Femur (tissue), 1 donor: ENCODE measurements around the gene TBC1D10B.

Experiments used
- DNase-seq: peaks from one replicate; pipeline ENCODE4 v3.0.0-alpha.2; 2017

TBC1D10B gene

GRCh38 chr16:30372725-30373124 is 2.4 kb upstream of the TBC1D10B start:
- DNase-seq = peak; percentile 27

- DNase-seq = peak; percentile 80
These were observed 1.9 kb upstream of the TBC1D10B start for GRCh38 chr16:30372038-30372712.

- no peak for DNase-seq
These were observed 1.0 kb upstream of the TBC1D10B start for GRCh38 chr16:30371248-30371816.

GRCh38 chr16:30369938-30370455 is 297 bp downstream of the TBC1D10B start:
- no peak for DNase-seq

GRCh38 chr16:30369091-30369937 is 980 bp downstream of the TBC1D10B start:
- peak; percentile 45 for DNase-seq

- DNase-seq = no peak
These were observed 1.6 kb downstream of the TBC1D10B start for GRCh38 chr16:30368792-30369090.

GRCh38 chr16:30368122-30368791 is 2.0 kb downstream of the TBC1D10B start:
- peak; percentile 33 for DNase-seq

GRCh38 chr16:30367349-30368009 is 2.8 kb downstream of the TBC1D10B start:
- DNase-seq = no peak

GRCh38 chr16:30366511-30366910 is 3.8 kb downstream of the TBC1D10B start:
- DNase-seq = no peak

GRCh38 chr16:30365200-30365599 is 5.1 kb downstream of the TBC1D10B start:
- DNase-seq = no peak

- DNase-seq = no peak
These were observed 9.1 kb downstream of the TBC1D10B start for GRCh38 chr16:30361180-30361579.

GRCh38 chr16:30359871-30360170 is 10.5 kb downstream of the TBC1D10B start:
- DNase-seq = no peak

- DNase-seq = no peak
These were observed 11.1 kb downstream of the TBC1D10B start for GRCh38 chr16:30358990-30359870.

- DNase-seq = no peak
These were observed 11.7 kb downstream of the TBC1D10B start for GRCh38 chr16:30358577-30358936.

- DNase-seq = no peak
These were observed 12.3 kb downstream of the TBC1D10B start for GRCh38 chr16:30357715-30358576.

- DNase-seq = no peak
These were observed 13.1 kb downstream of the TBC1D10B start for GRCh38 chr16:30357085-30357714.

- DNase-seq = peak; percentile 64
These were observed 13.8 kb downstream of the TBC1D10B start for GRCh38 chr16:30356401-30357084.

GRCh38 chr16:30355954-30356308 is 14.4 kb downstream of the TBC1D10B start:
- DNase-seq = peak; percentile 36

- DNase-seq = peak; percentile 98
These were observed 14.9 kb downstream of the TBC1D10B start, which contains the start of gene CD2BP2 for GRCh38 chr16:30355144-30355953. Gene CD2BP2, minus strand, starts transcription at chr16:30355308. Its CDS starts 627 bp downstream, at chr16:30354681.
